NCI-H345 treated with DMSO at 0.1 percent for 48 hours (cell line): ENCODE measurements around the gene UBE2H.
"Not testable (repeated sequence)": the region's sequence is repeated elsewhere in the genome, so short reads cannot be mapped to it uniquely, and the experiment has no call there.

Experiments
- DNase-seq: peaks from one replicate; lab custom pipeline; 2025; ENCODE audit not compliant: unreplicated experiment; lab: John Stamatoyannopoulos, UW

Gene UBE2H

GRCh38 chr7:129825209-129825970 lies 127.4 kb downstream of the UBE2H start:
- peak; percentile 92 for DNase-seq

- peak; percentile 95 for DNase-seq
Observed at GRCh38 chr7:129824291-129825208, 128.2 kb downstream of the UBE2H start.

- not testable (repeated sequence) for DNase-seq
Observed at GRCh38 chr7:129823143-129823542, 129.6 kb downstream of the UBE2H start.

- no peak for DNase-seq
Observed at GRCh38 chr7:129821476-129821875, 131.3 kb downstream of the UBE2H start.

- DNase-seq, result no peak
Observed at GRCh38 chr7:129816742-129817141, 136.0 kb downstream of the UBE2H start.

- no peak for DNase-seq
Observed at GRCh38 chr7:129807863-129808262, 144.9 kb downstream of the UBE2H start.

GRCh38 chr7:129804890-129805719 lies 147.7 kb downstream of the UBE2H start:
- DNase-seq, result no peak

- DNase-seq, result no peak
Observed at GRCh38 chr7:129804111-129804889, 148.5 kb downstream of the UBE2H start.

GRCh38 chr7:129803546-129804081 lies 149.1 kb downstream of the UBE2H start:
- DNase-seq, result no peak

- no peak for DNase-seq
Observed at GRCh38 chr7:129801882-129802281, 150.9 kb downstream of the UBE2H start.

- no peak for DNase-seq
Observed at GRCh38 chr7:129800901-129801300, 151.9 kb downstream of the UBE2H start.

GRCh38 chr7:129799350-129799955 lies 153.3 kb downstream of the UBE2H start:
- no peak for DNase-seq

GRCh38 chr7:129798616-129799349 lies 154.0 kb downstream of the UBE2H start:
- no peak for DNase-seq

GRCh38 chr7:129797214-129797789 lies 155.5 kb downstream of the UBE2H start:
- DNase-seq, result no peak

- no peak for DNase-seq
Observed at GRCh38 chr7:129796186-129796775, 156.5 kb downstream of the UBE2H start.

- DNase-seq, result not testable (repeated sequence)
Observed at GRCh38 chr7:129794461-129794860, 158.3 kb downstream of the UBE2H start.

- DNase-seq, result no peak
Observed at GRCh38 chr7:129793506-129794310, 159.1 kb downstream of the UBE2H start.
